GM03348 (cell line): Measurements from ENCODE around the gene SLTM.
A peak's percentile ranks its signal among the peaks of the same experiment; 100 is the strongest.
"Not testable (repeated sequence)": the region's sequence is repeated elsewhere in the genome, so short reads cannot be mapped to it uniquely, and the experiment has no call there.

Source experiments
- DNase-seq: peaks from one replicate; pipeline ENCODE4 v3.0.0; 2012; ENCODE audit warnings: low spot score

The SLTM gene

GRCh38 chr15:58876306-58877106 is 57.0 kb downstream of the SLTM start:
- no peak for DNase-seq

GRCh38 chr15:58875343-58875742 is 58.1 kb downstream of the SLTM start:
- DNase-seq = no peak

DNA sequence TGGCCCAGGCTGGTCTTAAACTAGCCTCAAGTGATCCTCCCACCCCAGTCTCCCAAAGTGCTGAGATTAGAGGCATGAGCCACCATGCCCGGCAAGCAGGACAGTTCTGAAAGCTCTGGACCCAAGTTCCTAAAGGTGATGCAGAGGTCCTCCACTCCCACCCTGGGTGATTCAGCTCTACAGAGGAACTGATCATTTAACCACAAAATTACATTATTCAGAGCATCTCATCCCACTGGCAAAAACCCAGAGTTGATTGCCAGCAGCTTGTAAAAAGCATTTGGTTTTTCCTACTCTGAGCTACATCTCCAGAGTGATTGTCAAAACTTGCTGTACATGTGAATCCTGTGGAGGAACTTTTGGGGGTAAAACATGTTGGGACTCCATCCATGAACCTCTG is 60.2 kb downstream of the SLTM start:
- peak; percentile 79 for DNase-seq

- DNase-seq = peak; percentile 29
Measured at GRCh38 chr15:58870451-58870850, 63.0 kb downstream of the SLTM start.

GRCh38 chr15:58867926-58868325 is 65.6 kb downstream of the SLTM start:
- no peak for DNase-seq

GRCh38 chr15:58865425-58865880 is 68.0 kb downstream of the SLTM start:
- DNase-seq = peak; percentile 16

DNA sequence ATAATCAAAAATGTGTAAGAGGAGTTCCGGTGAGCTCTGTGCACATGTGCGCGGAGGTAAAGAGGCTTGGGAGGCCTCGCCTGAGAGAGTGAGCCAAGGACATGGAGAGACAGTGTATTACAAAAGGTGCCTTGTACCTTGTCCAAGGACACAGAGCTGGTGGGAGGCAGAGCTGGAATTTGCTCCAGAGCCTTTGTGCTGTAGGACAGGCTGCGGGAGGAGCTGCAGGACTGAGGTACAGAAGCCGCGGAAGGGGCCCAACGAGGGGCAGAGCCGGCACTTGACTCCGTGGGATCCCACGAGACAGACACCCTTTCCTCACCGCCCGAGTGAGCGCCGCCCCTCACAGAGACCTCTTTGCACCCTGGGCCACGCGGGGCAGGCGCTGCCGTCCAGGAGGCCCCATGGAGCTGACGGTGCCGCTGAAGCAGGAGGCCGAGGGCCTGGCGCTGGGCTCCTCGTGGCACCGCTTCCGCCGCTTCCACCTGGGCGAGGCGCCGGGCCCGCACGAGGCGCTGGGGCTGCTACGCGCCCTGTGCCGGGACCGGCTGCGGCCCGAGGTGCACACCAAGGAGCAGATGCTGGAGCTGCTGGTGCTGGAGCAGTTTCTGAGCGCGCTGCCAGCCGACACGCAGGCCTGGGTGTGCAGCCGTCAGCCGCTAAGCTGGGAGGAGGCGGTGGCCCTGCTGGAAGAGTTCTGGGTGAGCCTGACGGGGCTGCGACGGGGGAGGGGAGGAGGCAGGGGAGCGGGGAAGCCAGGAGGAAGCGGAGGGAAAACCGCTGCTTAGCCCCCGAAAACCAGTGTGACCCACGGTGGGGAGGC is 68.7 kb downstream of the SLTM start:
- DNase-seq = peak; percentile 46

DNA sequence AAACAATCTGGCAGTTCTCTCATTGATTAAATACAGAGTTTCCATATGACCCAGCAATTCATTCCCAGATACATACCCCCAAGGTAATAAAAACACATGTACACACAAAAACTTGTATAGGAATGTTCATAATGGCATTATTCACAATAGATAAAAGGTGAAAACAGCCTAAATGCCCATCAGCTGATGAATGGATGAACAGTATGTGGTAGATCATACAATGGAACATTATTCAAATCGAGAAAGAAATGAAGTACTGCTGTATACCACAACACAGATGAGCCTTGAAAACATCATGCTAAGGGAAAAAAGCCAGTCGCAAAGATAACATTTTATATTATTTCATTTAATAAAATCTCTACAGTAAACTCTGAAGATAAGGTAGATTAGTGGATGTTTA is 71.2 kb downstream of the SLTM start:
- DNase-seq = no peak

DNA sequence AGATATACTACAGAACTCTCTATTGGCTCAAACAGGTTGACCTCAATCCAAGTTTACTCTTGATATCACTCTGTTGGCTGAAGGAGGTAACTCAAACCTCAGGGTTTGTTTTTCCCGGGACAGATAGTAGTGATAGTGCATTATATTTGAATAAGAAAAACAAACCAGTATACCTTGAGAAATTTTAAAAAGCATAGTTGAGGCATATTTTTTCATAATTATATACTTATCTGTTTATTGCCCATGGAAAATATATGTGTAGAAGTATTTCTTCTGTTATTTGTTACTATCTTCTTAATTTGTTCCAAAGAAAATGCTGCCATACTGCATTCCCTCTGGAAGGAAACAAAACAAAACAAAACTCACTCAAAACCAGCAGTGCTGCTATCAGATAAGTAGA is 76.9 kb downstream of the SLTM start:
- DNase-seq = not testable (repeated sequence)

DNA sequence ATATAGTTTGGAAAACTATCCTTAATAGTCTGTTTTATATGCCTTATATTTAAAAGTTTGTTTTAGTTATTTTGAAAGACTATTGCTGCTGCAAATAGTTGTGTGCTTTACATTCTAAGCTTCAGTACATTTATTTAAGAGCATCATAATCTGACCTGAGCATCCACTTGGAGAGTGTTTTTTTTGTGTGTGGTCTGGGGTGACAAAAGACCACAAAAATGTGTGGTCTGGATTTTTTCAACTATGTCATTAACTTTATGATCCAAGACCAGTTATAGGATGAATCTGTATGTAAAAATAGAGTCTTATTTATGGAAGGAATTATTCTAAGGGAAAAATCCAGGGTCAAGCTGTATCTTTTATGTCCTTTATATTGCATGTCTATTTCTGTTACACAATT is 77.4 kb downstream of the SLTM start:
- DNase-seq = no peak

- DNase-seq = no peak
Measured at GRCh38 chr15:58854593-58854992, 78.9 kb downstream of the SLTM start.

DNA sequence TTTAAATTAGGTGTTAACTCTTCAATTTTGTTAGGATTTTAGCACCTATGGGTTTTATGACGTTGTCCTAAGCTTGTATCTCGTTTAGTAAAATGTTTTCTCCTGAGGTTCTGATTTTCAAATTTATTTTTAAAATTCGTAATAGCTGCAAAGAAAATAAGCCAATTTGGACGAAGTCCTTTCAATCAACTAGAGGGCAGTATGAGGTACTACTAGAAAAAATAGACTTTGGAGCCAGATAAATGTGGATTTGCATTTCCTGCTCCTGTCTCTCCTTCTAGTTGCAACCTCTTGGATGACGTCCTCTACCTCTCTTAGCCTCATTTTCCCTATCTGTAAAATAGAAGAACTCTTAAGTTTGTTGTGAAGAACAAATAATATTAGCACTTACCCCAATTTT is 81.1 kb downstream of the SLTM start:
- no peak for DNase-seq

GRCh38 chr15:58851205-58851604 is 82.3 kb downstream of the SLTM start:
- not testable (repeated sequence) for DNase-seq

GRCh38 chr15:58842713-58843396 is 90.6 kb downstream of the SLTM start:
- no peak for DNase-seq

- DNase-seq = peak; percentile 21
Measured at GRCh38 chr15:58840048-58840447, 93.4 kb downstream of the SLTM start.

DNA sequence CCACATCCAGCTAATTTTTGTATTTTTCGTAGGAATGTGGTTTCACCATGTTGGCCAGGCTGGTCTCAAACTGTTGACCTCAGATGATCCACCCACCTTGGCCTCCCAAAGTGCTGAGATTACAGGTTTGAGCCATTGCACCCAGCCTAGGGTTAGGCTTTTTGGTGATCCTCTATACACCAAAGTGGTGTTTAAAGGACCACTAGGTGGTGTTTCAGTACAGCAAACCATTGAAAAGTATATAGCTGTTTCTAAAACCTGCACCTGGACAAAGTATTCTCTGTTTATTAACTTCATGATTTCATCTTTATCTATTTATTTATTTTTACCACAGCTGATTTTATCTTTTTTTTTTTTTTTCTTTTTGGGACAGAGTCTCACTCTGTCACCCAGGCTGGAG is 94.0 kb downstream of the SLTM start:
- DNase-seq = peak; percentile 16

DNA sequence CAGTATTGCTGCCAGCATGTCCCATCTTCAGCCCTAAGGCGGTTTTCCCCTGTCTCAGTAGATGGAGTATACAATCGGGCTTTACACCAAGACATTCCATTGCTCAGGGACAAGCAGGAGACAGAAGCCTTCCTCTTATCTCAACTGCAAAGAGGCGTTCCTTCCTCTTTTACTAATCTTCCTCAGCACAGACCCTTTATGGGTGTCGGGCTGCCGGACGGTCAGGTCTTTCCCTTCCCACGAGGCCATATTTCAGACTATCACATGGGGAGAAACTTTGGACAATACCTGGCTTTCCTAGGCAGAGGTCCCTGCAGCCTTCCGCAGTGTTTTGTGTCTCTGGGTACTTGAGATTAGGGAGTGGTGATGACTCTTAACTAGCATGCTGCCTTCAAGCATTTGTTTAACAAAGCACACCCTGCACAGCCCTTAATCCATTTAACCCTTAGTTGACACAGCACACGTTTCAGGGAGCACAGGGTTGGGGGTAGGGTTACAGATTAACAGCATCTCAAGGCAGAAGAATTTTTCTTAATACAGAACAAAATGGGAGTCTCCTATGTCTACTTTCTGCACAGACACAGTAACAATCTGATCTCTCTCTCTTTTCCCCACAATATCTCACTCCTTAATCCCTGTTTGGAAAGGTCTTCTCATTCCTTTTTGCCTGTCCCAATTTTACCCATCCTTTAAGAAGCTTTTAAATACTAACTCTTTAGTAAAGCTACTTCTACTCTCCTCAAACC is 99.6 kb downstream of the SLTM start:
- not testable (repeated sequence) for DNase-seq

DNA sequence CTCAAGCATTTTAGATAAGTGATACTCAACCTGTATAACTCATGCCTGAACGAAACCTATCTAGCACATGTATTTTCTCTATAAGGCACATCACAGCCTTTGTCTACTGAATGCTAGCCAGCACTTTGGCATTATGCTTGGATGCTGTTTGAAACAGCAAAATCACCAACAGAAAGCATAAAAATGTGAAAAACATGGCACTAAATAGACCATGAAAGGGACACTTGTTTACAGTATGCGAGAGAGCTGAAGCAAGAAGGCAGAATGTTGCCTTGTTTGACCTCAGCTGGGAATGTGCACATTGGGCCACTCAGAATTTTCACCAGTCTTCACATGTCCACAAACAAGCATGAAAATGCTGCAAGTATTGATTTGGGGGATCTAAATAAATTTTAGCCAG is 102.9 kb downstream of the SLTM start:
- DNase-seq = no peak
